Fibroblast of peridontal ligament (primary cell): ENCODE measurements around the gene ACRV1.
A peak's percentile ranks its signal among the peaks of the same experiment; 100 is the strongest.

Source experiments
- DNase-seq: peaks from one replicate; pipeline ENCODE4 v3.0.0-alpha.2; 2010; ENCODE audit errors: extremely low read depth

ACRV1 gene

DNA sequence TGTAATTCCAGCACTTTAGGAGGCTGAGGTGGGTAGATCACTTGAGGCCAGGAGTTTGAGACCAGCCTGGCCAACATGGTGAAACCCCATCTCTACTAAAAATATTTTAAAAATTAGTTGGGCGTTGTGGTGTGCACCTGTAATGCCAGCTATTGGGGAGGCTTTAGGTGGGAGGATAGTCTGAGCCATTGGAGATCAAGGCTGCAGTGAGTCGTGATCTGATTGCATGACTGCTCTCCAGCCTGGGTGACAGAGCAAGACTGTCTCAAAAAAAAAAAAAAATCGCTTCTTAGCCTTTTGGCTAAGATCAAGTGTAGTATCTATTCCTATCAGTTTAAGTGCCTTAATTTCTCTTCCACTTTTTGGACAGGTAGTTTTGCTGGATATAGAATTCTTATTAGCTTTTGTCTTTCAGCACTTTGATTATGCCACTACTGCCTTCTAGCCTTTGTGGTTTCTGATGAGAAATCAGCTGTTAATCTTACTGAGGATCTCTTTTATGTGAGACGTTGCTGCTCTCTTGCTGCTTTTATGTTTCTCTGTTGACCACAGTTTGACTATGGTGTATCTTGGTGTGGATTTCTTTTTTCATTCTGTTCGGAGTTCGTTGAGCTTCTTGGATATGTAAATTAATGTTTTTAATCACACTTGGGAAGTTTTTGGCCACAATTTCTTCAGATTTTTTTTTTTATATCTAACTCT is 31.0 kb downstream of the ACRV1 start:
- DNase-seq: no peak

GRCh38 chr11:125645871-125646270 is 34.8 kb downstream of the ACRV1 start:
- DNase-seq: no peak

- DNase-seq: no peak
These were observed 42.3 kb downstream of the ACRV1 start for GRCh38 chr11:125638315-125638714.

DNA sequence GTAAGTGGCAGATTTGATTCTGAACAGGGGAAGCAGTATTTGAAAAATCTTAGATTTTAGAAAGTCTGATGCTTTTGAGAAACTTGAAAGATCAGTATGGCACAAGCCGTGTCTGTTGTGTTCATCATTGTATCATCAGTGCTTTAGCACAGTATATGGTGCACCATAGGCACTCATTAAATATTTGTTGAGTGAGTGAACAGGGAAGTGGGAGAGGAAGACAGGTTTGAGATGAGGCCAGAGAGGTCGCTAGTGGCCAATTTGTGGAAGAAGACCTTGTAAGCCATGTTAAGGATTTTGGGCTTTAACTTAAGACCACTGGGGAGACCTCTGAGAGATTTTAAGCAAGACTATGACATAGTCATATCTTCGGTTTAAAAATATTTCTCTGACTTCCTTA is 42.8 kb downstream of the ACRV1 start:
- no peak for DNase-seq

GRCh38 chr11:125627236-125627910 is 53.3 kb downstream of the ACRV1 start:
- peak; percentile 23 for DNase-seq

GRCh38 chr11:125626288-125626950 is 54.2 kb downstream of the ACRV1 start:
- DNase-seq: peak; percentile 73

DNA sequence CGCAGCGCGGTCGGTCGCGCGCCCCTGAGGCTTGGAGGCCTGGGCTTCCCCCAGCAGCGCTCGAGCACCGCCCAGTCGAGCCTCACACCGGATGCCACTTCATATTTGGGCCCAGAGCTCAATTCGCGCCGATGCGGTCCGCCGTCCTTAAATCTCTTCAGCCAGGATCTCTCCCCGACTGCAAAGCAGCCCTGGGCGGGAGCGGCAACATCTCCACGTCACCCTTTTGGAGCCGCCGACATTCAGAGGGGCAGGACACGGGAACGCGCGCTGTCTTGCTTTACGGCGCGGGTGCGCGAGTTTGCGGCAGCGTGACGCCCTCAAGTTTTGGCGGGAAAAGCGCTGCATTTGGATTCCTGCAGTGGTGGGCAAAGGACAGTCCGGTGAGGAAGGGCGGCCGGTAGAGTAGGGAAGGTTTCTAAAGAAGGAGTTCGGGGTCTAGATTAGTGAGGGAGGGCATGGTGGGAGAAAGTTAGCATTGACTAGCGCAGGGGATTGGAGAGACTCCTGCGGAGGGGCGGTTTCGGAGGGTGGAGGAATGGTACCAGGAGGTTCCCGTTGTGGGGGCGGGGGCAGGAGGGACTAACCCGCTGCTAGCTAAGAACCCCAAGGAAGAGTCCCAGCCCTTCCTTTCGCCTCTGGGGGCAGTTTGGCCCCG is 54.9 kb downstream of the ACRV1 start:
- peak; percentile 86 for DNase-seq

GRCh38 chr11:125625225-125625629 is 55.4 kb downstream of the ACRV1 start:
- DNase-seq: peak; percentile 61

DNA sequence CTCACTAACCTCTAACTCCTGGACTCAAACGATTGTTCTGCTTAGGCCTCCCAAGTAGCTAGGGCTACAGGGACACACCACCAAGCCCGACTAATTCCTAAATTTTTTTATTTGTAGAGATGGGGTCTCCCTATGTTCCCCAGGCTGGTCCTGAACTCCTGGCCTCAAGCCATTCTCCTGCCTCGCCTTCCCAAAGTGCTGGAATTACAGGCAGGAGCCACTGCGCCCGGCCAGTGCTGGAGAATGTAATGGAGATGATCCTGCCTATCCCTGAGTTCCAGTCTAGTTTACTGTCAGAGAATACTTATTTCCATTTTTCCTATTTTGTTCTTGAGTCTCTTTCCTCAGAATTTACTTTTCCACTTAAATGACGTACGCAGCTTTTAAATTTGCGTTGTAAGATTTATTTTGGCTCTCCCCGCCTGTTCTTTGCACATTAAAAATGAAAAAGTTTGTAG is 55.9 kb downstream of the ACRV1 start, which contains the start of gene CHEK1:
CHEK1 (plus strand) TSS at position 408 of the 458 bp plus-strand sequence. CDS start 1,606 bp downstream, outside the sequence.
- DNase-seq: no peak

- DNase-seq: no peak
These were observed 57.6 kb downstream of the ACRV1 start for GRCh38 chr11:125623064-125623463.

GRCh38 chr11:125621995-125622394 is 58.7 kb downstream of the ACRV1 start:
- peak; percentile 65 for DNase-seq
